Breast epithelium (tissue), 3 donors: ENCODE data around the gene ELP5.

ENCODE experiments used
- POLR2AphosphoS5 ChIP-seq, 3 donors: sonication (generic); formaldehyde crosslinking; IDR thresholded peaks; one replicate each; pipeline ENCODE4 v1.6.1; 2017; ENCODE audit warnings: antibody characterized with exemption in 3 of 3
- TF ChIP-seq, protein P1 (sequence below), 3 donors: fragments of 450-650 bp; IDR thresholded peaks; one replicate each; pipeline ENCODE4 v1.5.1; 2016 to 2017; ENCODE audit warnings: antibody characterized with exemption in 3 of 3, mild to moderate bottlenecking in 3 of 3, moderate library complexity in 3 of 3

DNA sequence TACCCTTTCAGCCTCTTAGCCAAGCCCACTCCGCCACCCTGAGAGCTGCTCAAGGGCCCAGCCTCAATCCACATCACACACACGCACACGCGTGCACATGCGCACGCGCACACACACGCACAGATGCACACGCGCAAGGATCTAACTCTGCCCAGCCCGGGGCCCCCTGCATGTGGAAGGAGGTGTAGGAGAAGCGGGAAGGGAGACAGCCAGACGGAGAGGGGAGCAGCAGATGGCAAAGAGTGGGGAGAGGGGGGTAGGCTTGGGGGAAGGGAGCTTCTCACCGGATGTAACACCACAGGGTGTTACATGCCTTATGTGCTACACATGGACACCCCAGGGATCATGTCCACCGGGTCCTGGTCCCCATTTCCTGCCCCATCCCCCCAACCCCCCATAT is 47.7 kb upstream of the ELP5 start:
- TF ChIP-seq, protein P1, sequence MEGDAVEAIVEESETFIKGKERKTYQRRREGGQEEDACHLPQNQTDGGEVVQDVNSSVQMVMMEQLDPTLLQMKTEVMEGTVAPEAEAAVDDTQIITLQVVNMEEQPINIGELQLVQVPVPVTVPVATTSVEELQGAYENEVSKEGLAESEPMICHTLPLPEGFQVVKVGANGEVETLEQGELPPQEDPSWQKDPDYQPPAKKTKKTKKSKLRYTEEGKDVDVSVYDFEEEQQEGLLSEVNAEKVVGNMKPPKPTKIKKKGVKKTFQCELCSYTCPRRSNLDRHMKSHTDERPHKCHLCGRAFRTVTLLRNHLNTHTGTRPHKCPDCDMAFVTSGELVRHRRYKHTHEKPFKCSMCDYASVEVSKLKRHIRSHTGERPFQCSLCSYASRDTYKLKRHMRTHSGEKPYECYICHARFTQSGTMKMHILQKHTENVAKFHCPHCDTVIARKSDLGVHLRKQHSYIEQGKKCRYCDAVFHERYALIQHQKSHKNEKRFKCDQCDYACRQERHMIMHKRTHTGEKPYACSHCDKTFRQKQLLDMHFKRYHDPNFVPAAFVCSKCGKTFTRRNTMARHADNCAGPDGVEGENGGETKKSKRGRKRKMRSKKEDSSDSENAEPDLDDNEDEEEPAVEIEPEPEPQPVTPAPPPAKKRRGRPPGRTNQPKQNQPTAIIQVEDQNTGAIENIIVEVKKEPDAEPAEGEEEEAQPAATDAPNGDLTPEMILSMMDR (IDR thresholded peaks at IDR 0.05), result no peak
- TF ChIP-seq POLR2AphosphoS5 (IDR thresholded peaks at IDR 0.05), result no peak
